Cardiac muscle cell (in vitro differentiated cells and primary cell): Measurements from ENCODE around the gene CCBE1. TPM values are rescaled to one million over a fixed set of nuclear protein-coding genes. Genes with fewer than 3 reads are reported as not detected.

Experiments
- DNase-seq, 2 donors: peaks; one replicate each; pipeline versions ENCODE4 v3.0.0 to v3.0.0-alpha.2; 2010 to 2017; ENCODE audit warnings: low read depth in 1 of 2, low spot score in 1 of 2
- H3K27ac ChIP-seq: fragments of 200-600 bp; sonication (generic); 2 replicates; pipeline ENCODE4 v1.5.1; 2016
- H3K27me3 ChIP-seq: fragments of 200-600 bp; sonication (generic); 2 replicates; pipeline ENCODE4 v1.6.0; 2016; ENCODE audit warnings: control low read depth
- H3K36me3 ChIP-seq: fragments of 200-600 bp; sonication (generic); 2 replicates; pipeline ENCODE4 v1.5.1; 2016; ENCODE audit warnings: control low read depth
- H3K4me1 ChIP-seq: fragments of 200-600 bp; sonication (generic); 2 replicates; pipeline ENCODE4 v1.8.1; 2017; ENCODE audit warnings: low read depth, mild to moderate bottlenecking, mixed run types
- H3K4me3 ChIP-seq: fragments of 200-600 bp; sonication (generic); 2 replicates; pipeline ENCODE4 v1.5.1; 2016; ENCODE audit warnings: mild to moderate bottlenecking
- H3K9me3 ChIP-seq: fragments of 200-600 bp; sonication (generic); 2 replicates; pipeline ENCODE4 v1.5.1; 2017; ENCODE audit warnings: low read depth, mild to moderate bottlenecking, control low read depth
- polyA plus RNA-seq: library from polyadenylated mRNA; unstranded; fragments of >200 nt; fragmentation: Nextera tagmentation; extraction: Ambion mirVana; gene quantifications from 2 replicates; pipeline ENCODE4 v1.2.1, GENCODE V29; 2016
- total RNA-seq: library from RNA; depleted of rRNA; stranded (reverse); fragments of >200 nt; gene quantifications from 2 replicates; pipeline ENCODE4 v1.2.3, GENCODE V29; 2016
- TF ChIP-seq, protein P1 (sequence below): IDR thresholded peaks from 2 replicates; pipeline ENCODE4 v1.5.1; 2012; ENCODE audit warnings: low read depth, mild to moderate bottlenecking, low read length

The CCBE1 gene
- total and polyA plus RNA-seq, 2 experiments from 2014 or later: 1.5 to 3.7 TPM

DNA sequence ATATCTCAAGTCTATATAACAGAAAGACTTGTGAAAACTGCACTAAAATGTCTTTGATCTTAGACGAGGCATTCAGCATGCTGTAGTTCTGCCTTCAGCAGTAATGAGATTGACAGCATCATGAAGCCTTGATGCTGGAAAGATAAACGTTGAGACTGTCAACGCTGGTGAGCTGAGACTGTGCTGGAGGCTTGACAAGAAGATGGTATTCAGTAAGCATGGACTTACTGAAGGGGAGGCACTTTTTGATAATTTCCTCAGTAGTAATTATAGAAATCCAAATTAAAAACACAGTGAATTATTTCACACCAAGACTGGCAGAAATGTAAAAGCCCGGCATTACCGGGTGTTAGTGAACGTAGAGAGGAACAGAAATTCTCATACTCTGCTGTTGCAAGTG lies 162.2 kb downstream of the CCBE1 start:
- H3K4me1 ChIP-seq: peaks cover 6% of the 10 kb centered on the region
- H3K27ac ChIP-seq: no peak overlapping the region
- H3K9me3 ChIP-seq: no peaks in the 10 kb centered on the region
- TF ChIP-seq, protein P1, sequence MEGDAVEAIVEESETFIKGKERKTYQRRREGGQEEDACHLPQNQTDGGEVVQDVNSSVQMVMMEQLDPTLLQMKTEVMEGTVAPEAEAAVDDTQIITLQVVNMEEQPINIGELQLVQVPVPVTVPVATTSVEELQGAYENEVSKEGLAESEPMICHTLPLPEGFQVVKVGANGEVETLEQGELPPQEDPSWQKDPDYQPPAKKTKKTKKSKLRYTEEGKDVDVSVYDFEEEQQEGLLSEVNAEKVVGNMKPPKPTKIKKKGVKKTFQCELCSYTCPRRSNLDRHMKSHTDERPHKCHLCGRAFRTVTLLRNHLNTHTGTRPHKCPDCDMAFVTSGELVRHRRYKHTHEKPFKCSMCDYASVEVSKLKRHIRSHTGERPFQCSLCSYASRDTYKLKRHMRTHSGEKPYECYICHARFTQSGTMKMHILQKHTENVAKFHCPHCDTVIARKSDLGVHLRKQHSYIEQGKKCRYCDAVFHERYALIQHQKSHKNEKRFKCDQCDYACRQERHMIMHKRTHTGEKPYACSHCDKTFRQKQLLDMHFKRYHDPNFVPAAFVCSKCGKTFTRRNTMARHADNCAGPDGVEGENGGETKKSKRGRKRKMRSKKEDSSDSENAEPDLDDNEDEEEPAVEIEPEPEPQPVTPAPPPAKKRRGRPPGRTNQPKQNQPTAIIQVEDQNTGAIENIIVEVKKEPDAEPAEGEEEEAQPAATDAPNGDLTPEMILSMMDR: no peak
- DNase-seq: no peak
- no peak overlapping the region for H3K4me3 ChIP-seq
- no peaks in the 10 kb centered on the region for H3K27me3 ChIP-seq
- H3K36me3 ChIP-seq: no peaks in the 10 kb centered on the region

DNA sequence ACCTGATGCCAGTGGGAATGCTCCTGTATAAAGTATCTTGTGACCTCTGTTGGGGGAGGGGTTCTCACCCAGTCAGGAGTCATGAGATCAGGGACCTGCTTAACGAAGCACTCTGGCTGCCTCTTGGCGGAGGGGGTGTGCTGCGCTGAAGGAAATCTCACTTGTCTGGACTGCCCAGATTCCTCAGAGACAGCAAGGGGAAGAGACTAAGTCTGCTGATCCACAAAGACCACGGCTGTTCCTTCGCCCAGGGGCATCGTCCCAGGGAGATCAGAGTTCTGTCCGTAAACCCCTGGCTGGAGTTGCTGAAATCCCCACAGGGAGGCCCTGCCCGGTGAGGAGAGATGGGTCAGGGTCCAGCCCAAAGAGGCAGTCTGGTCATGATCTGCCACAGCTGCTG lies 168.4 kb downstream of the CCBE1 start:
- Histone ChIP-seq H3K9me3 (no peaks in the 10 kb centered on the region), H3K27ac (no peak overlapping the region), H3K4me1 (no peaks in the 10 kb centered on the region), H3K36me3 (no peaks in the 10 kb centered on the region), H3K4me3 (no peak overlapping the region), H3K27me3 (no peaks in the 10 kb centered on the region)
- DNase-seq: no peak
- TF ChIP-seq, protein P1: no peak

DNA sequence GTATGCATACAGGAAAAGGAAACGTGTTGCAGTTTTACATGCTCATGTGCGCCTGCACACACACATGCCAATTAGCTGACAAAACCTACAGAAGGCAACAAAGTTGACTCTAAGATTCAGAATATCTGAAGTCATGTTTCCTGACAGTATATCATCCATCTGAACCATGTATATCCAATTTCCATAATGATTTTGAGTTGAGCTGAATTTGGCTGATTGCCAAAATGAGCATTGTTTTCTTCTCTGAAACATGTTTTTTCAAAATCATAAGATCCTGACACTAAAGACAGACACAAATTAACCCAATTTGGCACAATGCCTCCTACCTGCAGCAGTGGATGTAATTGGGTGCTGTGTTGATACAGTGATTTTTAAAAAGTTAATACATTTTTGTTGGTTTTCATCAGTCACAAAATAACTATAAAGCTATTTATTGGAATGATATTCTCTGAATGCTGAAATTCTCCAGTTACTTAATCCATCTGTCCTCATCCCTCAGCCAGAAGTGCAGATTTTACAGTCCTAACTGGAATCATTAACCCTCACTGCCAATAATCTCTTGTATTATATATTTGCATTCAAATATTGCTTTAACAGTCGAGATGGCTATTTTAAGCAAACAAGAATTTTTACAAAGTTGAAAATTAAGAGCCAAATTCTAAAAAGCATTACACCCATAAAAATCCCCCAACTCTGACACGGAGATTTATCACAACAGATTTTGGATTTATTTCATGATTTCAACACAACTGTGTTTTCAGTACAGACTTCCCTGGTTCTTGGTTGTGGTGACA lies 176.5 kb downstream of the CCBE1 start:
- Histone ChIP-seq H3K9me3 (no peaks in the 10 kb centered on the region), H3K27ac (no peak overlapping the region), H3K4me1 (peaks cover 13% of the 10 kb centered on the region), H3K27me3 (no peaks in the 10 kb centered on the region), H3K36me3 (no peaks in the 10 kb centered on the region), H3K4me3 (no peak overlapping the region)
- TF ChIP-seq, protein P1: no peak
- DNase-seq: no peak

DNA sequence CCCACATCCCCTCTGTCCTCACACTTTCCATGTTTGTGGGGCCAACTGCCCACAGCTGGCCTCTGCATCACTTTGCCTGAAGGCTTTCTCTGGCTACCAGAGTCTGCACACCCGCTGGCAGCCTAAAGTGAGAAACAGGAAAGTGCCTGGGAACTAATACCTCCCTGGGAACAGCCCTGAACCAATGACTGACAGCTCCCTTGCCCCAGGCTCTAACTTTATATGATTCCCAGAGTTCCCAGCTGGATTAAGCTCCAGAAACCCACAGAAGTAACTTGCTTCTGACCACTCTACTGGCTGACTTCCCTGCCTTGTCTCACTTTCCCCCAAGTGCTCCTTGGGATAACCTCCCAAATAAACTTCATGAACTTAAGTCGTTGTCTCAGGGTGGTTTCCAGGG lies 178.5 kb downstream of the CCBE1 start:
- H3K27me3 ChIP-seq: no peaks in the 10 kb centered on the region
- no peak for DNase-seq
- no peak overlapping the region for H3K27ac ChIP-seq
- H3K36me3 ChIP-seq: no peaks in the 10 kb centered on the region
- H3K9me3 ChIP-seq: no peaks in the 10 kb centered on the region
- peaks cover 26% of the 10 kb centered on the region for H3K4me1 ChIP-seq
- TF ChIP-seq, protein P1: no peak
- no peak overlapping the region for H3K4me3 ChIP-seq

DNA sequence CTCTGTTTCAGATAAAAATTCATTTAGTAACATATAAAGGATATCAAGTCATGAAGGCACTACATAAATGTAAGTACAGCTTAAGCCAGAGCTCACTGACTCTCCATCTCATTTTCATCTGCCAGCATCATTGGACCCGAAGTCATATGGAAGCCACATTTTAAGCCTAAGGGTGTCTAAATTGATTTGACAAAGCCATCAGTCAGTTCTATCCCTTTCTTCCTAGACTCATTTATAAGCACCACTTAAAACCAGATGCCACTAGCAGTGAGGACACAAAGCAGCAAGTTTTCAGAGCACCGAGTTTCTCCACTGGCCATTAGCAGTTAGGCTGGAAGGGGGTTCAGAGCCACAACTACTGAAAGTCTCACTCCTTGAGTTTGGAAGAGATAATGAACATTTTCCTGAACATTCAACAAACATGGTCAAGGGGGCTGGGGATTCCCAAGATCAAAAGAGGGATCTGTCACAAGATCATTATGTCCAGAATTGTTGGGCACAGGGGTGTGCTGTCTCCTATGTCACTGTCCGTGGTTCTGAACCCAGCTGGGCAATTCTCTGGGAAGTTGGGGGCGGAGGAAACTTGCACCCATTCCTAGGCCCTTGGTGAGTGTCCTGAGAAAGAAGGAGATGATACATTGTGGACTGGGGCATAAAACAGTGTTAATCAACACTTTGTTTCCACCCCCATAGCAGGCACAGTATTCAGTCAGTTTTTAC lies 179.6 kb downstream of the CCBE1 start:
- no peak overlapping the region for H3K4me3 ChIP-seq
- H3K27me3 ChIP-seq: no peaks in the 10 kb centered on the region
- TF ChIP-seq, protein P1: no peak
- H3K4me1 ChIP-seq: peaks cover 26% of the 10 kb centered on the region
- H3K9me3 ChIP-seq: no peaks in the 10 kb centered on the region
- DNase-seq: peak; percentile 33 to 75
- H3K36me3 ChIP-seq: no peaks in the 10 kb centered on the region
- peak overlapping the region; percentile 87 for H3K27ac ChIP-seq
